Left lobe of liver (tissue), 1 donor: ENCODE data around the gene PLIN3. TPM values are rescaled to one million over a fixed set of nuclear protein-coding genes. Genes with fewer than 3 reads are reported as not detected.

Experiments used
- total RNA-seq: library from RNA; stranded (reverse); gene quantifications from one replicate; pipeline ENCODE4 v1.2.1, GENCODE V29; 2021
- donor health status: DM: no; HTN: yes; CAD: no.

The PLIN3 gene
- total RNA-seq, 1 donor from 2014 or later = 12.0 TPM

Other genes starting within 250 kb of the PLIN3 start
- 24.5 TPM for gene TNFAIP8L1, start 228.2 kb downstream of the PLIN3 start, total RNA-seq
- 85.4 TPM for gene MYDGF, start 197.3 kb downstream of the PLIN3 start, total RNA-seq
- 61.3 TPM for gene DPP9, start 143.8 kb downstream of the PLIN3 start, total RNA-seq
- gene FEM1A, start 75.9 kb downstream of the PLIN3 start, total RNA-seq = 6.2 TPM
- 11.1 TPM for gene TICAM1, start 36.0 kb downstream of the PLIN3 start, total RNA-seq
- gene ARRDC5, start 35.2 kb upstream of the PLIN3 start, total RNA-seq = not detected
- gene UHRF1, start 41.8 kb upstream of the PLIN3 start, total RNA-seq = 0.45 TPM
- 38.1 TPM for gene KDM4B, start 101.4 kb upstream of the PLIN3 start, total RNA-seq